ENCODE results near the gene SH3GL2.

GRCh38 chr9:17735859-17736258 is 157.0 kb downstream of the SH3GL2 start:
- TF ChIP-seq REST (IDR thresholded peaks at IDR 0.05; ENCODE audit: insufficient read depth in 1 of 2, low read depth in 2 of 2, low read length in 2 of 2) (no peak), POLR2AphosphoS5 (IDR thresholded peaks at IDR 0.05; ENCODE audit: low read depth, low read length) (no peak), TAF1 (IDR thresholded peaks at IDR 0.05; ENCODE audit: borderline replicate concordance, insufficient read depth, low read length) (no peak), FOXP2 (optimal IDR thresholded peaks at IDR 0.05; ENCODE audit: borderline replicate concordance, extremely low read depth, extremely low read length, insufficient read depth) (no peak), SIN3A (IDR thresholded peaks at IDR 0.05; ENCODE audit: borderline replicate concordance, insufficient read depth, low read length) (no peak)

All from PFSK-1 (cell line).